Measurements from ENCODE around the gene LRRC30. TPM values are rescaled to one million over a fixed set of nuclear protein-coding genes. Genes with fewer than 3 reads are reported as not detected.

The LRRC30 gene
- total RNA-seq, 1 donor from 2014 or later, result not detected

Other genes starting within 250 kb of the LRRC30 start
- not detected in 2 replicates for gene LAMA1, start 113.3 kb upstream of the LRRC30 start, total RNA-seq